Stimulated activated naive CD8-positive, alpha-beta T cell treated with anti-CD3 and anti-CD28 coated beads, Interleukin-15, Interleukin-2, amounts not matched to agents 100 ng/mL and 50 ng/mL, for 24 hours (primary cell): ENCODE measurements around the gene NKX1-1.

Source experiments
- H3K27ac Mint-ChIP-seq: one replicate; pipeline ENCODE4 v1.8.0; 2021; ENCODE audit warnings: mild to moderate bottlenecking, mixed read lengths
- H3K27me3 Mint-ChIP-seq: one replicate; pipeline ENCODE4 v1.8.0; 2021; ENCODE audit warnings: mixed read lengths
- H3K36me3 Mint-ChIP-seq: one replicate; pipeline ENCODE4 v1.8.0; 2021; ENCODE audit warnings: low read depth, mixed read lengths
- H3K4me1 Mint-ChIP-seq: one replicate; pipeline ENCODE4 v1.8.0; 2021; ENCODE audit warnings: low read depth, mixed read lengths
- H3K4me3 Mint-ChIP-seq: one replicate; pipeline ENCODE4 v1.8.0; 2021; ENCODE audit warnings: mild to moderate bottlenecking, mixed read lengths
- H3K9me3 Mint-ChIP-seq: one replicate; pipeline ENCODE4 v1.8.0; 2021; ENCODE audit warnings: mixed read lengths

NKX1-1 gene

GRCh38 chr4:1385373-1386340 lies 20.6 kb downstream of the NKX1-1 start:
- Mint-ChIP-seq H3K36me3 (peaks cover 40% of the 10 kb centered on the region), H3K4me3 (no peak overlapping the region), H3K9me3 (peaks cover 15% of the 10 kb centered on the region), H3K27me3 (no peaks in the 10 kb centered on the region), H3K27ac (no peak overlapping the region), H3K4me1 (no peaks in the 10 kb centered on the region)

DNA sequence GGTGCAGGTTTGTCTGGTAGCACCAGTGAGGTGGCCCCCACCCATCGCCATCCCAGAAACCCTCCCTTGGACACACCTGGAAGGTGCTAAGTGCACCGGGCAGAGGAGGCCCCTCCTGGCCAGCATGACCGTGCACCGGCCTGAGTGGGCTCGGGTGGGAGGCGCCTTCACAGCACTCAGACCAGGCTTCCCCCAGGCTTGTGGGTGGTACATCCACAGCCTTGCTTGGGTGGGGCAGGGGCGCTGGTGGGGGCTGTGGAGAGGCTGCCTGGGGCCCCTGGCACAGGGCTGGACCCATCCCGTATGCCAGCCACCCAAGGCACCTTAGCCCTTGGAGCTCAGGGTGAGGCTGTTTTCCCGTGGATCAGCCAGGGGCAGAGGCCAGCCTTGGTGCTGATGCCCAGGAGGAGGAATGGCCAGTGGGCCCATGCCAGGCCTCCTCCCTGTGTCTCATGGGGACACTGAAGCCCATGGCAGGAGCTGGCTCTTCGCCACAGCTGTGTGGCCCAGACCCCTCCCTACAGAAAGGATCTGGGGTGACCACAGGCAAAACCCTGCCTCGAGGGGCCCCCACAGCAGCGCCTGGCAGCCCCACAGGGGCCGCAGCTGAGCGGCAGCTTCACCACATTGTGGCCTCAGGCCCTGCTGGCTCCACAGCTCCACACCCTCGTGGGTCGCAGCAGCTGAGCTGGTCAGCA lies 21.4 kb downstream of the NKX1-1 start:
- H3K27me3 Mint-ChIP-seq, result no peaks in the 10 kb centered on the region
- no peak overlapping the region for H3K4me3 Mint-ChIP-seq
- no peaks in the 10 kb centered on the region for H3K4me1 Mint-ChIP-seq
- peaks cover 35% of the 10 kb centered on the region for H3K36me3 Mint-ChIP-seq
- peaks cover 15% of the 10 kb centered on the region for H3K9me3 Mint-ChIP-seq
- no peak overlapping the region for H3K27ac Mint-ChIP-seq

DNA sequence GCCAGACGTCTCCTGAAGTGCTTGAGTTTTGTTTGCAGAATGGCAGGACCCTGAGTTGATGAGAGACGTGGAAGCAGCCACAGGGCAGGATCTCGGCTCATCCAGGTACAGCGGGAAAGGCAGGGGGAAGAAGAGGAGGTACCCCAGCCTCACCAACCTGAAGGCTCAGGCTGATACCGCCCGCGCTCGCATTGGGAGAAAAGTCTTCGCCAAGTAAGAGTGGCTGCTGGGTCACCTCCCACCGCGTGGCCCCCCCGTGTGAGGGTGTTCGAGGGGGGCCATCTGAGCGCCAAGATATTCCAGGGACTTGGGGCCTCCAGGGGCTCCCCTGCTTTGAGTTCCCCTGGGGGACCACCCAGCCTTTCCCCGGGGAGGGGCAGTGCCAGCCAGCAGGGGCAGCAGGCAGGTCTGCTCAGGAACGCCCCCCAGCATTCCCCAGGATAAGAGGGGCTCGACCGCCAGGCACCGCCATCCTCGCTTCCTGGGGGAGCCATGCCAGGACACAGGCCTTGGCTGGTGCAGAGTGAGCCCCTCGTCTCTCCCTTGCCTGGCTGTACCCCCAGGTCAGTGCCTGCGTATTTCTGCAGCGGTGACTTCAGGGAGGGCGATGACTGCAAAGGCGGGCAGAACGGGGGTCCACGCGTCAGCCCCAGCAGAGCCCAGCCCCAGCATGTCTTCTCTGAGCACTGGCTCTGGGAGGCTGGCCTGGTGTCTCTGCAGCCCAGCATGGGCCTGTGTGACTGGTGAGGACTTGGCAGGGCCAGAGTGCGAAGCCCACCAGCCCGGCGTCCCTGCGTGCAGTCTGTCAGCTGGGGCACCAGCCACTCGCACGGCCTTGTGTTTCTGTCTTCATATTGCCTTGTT lies 22.3 kb downstream of the NKX1-1 start:
- H3K36me3 Mint-ChIP-seq, result peaks cover 29% of the 10 kb centered on the region
- H3K27ac Mint-ChIP-seq, result no peak overlapping the region
- H3K27me3 Mint-ChIP-seq, result no peaks in the 10 kb centered on the region

DNA sequence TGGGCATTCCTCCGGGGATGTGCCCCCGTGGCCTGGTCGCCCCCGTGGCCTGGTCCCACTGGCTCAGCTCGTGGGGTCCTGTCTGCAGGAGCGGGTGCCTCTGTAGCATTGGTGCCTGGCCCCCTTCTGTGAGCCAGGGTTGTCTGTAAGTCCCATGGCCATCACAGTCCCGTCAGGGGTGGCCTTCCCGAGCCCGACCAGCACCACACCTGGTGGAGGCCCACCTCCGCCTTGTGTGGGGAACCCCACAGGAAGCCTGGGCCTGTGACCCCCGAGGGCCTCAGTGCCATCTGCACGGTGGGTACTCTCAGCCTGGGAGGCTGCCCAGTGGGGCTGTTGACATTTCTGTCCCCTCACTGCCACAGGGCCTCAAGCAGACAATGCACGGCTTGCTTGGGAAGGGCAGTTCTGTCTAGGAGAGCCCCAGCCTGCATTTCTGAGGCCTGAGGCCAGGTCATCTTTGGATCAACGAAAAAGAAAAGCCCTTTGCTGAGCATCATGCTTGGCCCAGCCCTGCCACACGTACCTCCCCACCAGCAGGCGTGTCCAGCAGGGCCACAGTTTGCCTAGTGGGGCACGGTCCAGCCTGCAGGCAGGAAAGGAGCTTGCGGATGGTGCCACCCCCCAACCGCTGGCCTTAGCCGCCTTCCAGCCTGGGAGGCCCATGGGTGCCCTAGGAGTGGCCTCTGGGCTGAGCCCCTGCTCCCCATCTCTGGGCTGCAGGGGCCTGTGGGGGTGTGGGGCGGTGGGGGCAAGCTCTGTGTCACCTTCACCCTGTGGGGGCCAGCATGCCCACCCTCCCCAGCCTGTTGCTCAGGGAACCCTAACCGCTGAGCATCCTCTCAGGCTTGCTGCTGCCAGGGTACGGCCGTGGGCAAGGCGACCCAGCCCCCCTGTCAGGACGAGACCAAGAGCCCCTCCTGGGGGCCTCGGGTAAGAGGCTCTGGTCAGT lies 23.2 kb downstream of the NKX1-1 start:
- no peak overlapping the region for H3K27ac Mint-ChIP-seq
- H3K4me1 Mint-ChIP-seq, result no peaks in the 10 kb centered on the region
- H3K36me3 Mint-ChIP-seq, result peaks cover 20% of the 10 kb centered on the region
- no peak overlapping the region for H3K4me3 Mint-ChIP-seq
- H3K9me3 Mint-ChIP-seq, result peaks cover 4% of the 10 kb centered on the region
- H3K27me3 Mint-ChIP-seq, result no peaks in the 10 kb centered on the region

More for the DNA sequence above, 22.3 kb downstream of the NKX1-1 start:
- Mint-ChIP-seq H3K4me1 (no peaks in the 10 kb centered on the region), H3K4me3 (no peak overlapping the region), H3K9me3 (peaks cover 12% of the 10 kb centered on the region)

- Mint-ChIP-seq H3K27me3 (no peaks in the 10 kb centered on the region), H3K4me3 (no peak overlapping the region), H3K27ac (no peak overlapping the region), H3K9me3 (no peaks in the 10 kb centered on the region), H3K4me1 (no peaks in the 10 kb centered on the region), H3K36me3 (peaks cover 12% of the 10 kb centered on the region)
Measured at GRCh38 chr4:1381944-1382541, 24.2 kb downstream of the NKX1-1 start.

GRCh38 chr4:1381181-1381621 lies 25.0 kb downstream of the NKX1-1 start:
- Mint-ChIP-seq H3K4me1 (no peaks in the 10 kb centered on the region), H3K36me3 (peaks cover 7% of the 10 kb centered on the region), H3K27me3 (no peaks in the 10 kb centered on the region), H3K27ac (no peak overlapping the region), H3K4me3 (no peak overlapping the region), H3K9me3 (no peaks in the 10 kb centered on the region)

- Mint-ChIP-seq H3K36me3 (peaks cover under 1% of the 10 kb centered on the region), H3K9me3 (no peaks in the 10 kb centered on the region)
Measured at GRCh38 chr4:1380368-1381151, 25.7 kb downstream of the NKX1-1 start.

GRCh38 chr4:1379801-1380331 lies 26.4 kb downstream of the NKX1-1 start:
- no peak overlapping the region for H3K27ac Mint-ChIP-seq
- H3K27me3 Mint-ChIP-seq, result no peaks in the 10 kb centered on the region
- no peak overlapping the region for H3K4me3 Mint-ChIP-seq
- no peaks in the 10 kb centered on the region for H3K36me3 Mint-ChIP-seq
- no peaks in the 10 kb centered on the region for H3K4me1 Mint-ChIP-seq
- H3K9me3 Mint-ChIP-seq, result no peaks in the 10 kb centered on the region

More at GRCh38 chr4:1380368-1381151, 25.7 kb downstream of the NKX1-1 start:
- H3K27me3 Mint-ChIP-seq, result no peaks in the 10 kb centered on the region
- no peaks in the 10 kb centered on the region for H3K4me1 Mint-ChIP-seq
- H3K27ac Mint-ChIP-seq, result no peak overlapping the region
- no peak overlapping the region for H3K4me3 Mint-ChIP-seq

DNA sequence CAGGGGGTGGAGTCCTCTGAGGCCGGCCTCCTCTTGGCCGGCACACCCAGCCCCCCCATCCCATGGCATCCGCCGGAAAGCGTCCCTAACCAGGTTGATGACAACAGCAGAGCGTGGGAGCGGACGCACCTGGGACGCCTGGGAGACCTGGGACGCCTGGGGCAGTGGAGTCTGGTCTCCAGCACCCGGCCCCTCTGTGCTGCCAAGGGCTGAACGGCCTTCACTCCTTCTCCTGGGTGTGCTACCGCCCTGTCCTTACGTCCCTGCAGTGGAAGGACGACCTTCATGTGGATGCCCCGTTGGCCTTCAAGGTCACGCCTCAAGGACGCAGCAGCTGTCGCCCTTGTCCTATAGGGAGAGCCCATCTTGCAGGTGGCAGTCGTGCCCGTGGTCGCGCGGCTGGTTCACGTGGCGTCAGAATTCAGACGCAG lies 26.9 kb downstream of the NKX1-1 start:
- no peaks in the 10 kb centered on the region for H3K36me3 Mint-ChIP-seq
- no peaks in the 10 kb centered on the region for H3K4me1 Mint-ChIP-seq
- H3K4me3 Mint-ChIP-seq, result no peak overlapping the region
- H3K27ac Mint-ChIP-seq, result no peak overlapping the region
- no peaks in the 10 kb centered on the region for H3K27me3 Mint-ChIP-seq
- no peaks in the 10 kb centered on the region for H3K9me3 Mint-ChIP-seq

DNA sequence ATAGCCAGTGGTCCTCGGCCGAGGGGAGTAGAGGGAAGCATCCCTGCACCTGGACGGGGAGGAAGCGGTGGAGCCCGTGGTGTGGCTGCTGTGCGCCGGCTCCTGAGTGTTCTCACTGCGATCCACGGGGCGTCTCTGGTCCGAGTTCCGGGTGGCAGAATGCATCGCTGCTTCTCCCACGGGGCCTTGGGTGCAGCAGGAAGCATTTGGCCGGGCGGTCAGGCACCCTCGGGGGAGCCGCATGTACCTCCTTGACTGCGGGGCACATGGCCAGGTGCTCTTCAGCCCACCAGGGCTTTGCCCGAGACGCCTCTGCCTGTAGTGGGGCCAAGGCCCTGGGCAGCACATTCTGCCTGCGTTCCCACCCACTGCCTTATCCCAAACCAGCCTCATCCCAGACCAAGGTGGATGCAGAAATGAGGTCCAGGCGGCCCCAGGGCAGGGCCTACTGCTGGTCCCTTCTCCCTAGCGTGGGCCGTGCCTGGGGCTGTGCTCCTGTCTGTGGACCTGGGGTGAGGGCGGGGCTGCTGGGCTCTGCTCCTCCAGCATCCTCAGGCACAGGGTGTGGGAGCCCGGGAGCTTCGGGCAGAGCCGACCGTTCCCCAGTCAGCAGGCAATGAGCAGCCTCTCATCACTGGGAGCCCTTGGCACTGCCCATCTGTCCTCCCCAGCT lies 27.5 kb downstream of the NKX1-1 start:
- Mint-ChIP-seq H3K9me3 (no peaks in the 10 kb centered on the region), H3K4me1 (no peaks in the 10 kb centered on the region), H3K27me3 (no peaks in the 10 kb centered on the region), H3K4me3 (no peak overlapping the region), H3K36me3 (peaks cover 4% of the 10 kb centered on the region), H3K27ac (no peak overlapping the region)

DNA sequence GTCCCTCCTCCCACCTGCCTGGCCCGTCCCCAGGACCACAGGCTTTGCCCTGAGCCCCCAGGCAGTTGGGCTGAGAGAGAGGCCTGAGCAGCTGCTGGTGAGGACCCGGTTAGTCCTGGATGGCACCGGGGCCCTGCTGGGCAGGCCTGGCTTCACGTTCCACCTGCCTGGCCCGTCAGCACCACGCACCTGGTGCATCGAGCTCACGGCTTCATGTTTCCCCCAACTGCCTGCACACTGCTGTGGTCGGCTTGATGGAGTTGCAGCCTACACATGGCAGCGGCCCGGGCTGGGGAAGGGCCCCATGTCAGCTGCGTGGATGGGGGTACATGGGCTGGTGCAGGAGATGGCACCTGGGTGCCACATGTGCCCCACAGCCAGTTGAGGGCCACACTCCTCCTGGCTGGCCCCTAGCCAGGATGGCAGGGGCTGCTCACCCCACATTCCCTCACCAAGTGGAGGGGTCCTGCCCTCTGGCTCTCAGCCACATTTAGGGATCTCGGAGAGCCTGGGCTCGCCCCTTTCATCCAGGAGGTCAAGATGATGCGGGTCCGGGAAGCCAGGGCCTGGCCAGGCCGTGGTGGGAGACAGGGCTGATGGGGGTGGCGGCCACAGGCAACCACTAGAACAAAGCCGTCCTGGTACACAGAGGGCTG lies 28.5 kb downstream of the NKX1-1 start:
- no peak overlapping the region for H3K27ac Mint-ChIP-seq
- H3K27me3 Mint-ChIP-seq, result no peaks in the 10 kb centered on the region
- no peaks in the 10 kb centered on the region for H3K9me3 Mint-ChIP-seq
- H3K4me3 Mint-ChIP-seq, result no peak overlapping the region
- H3K36me3 Mint-ChIP-seq, result peaks cover 14% of the 10 kb centered on the region
- H3K4me1 Mint-ChIP-seq, result no peaks in the 10 kb centered on the region
